Keratinocyte (primary cell): ENCODE results near the gene ZNF418. TPM values are rescaled to one million over a fixed set of nuclear protein-coding genes. Genes with fewer than 3 reads are reported as not detected.
A peak's percentile ranks its signal among the peaks of the same experiment; 100 is the strongest.

ENCODE experiments used
- DNase-seq: peaks from one replicate; pipeline ENCODE4 v3.0.0-alpha.2; 2011; ENCODE audit warnings: low read depth, missing footprints, low spot score
- FAIRE-seq: peaks from 2 replicates; lab custom pipeline; 2011; peaks lifted over from hg19 to GRCh38; lab: Jason Lieb, UNC
- H2AFZ ChIP-seq: 2 replicates; pipeline ENCODE4 v1.6.0; 2012; ENCODE audit warnings: low read length, control low read depth, inconsistent platforms; ENCODE audit not compliant: control insufficient read depth
- H3K27ac ChIP-seq: 2 replicates; pipeline ENCODE4 v1.5.1; 2011; ENCODE audit warnings: low read length; ENCODE audit not compliant: control insufficient read depth, insufficient read depth
- H3K27me3 ChIP-seq: 3 replicates; pipeline ENCODE4 v1.6.0; 2011; ENCODE audit warnings: low read length; ENCODE audit not compliant: control insufficient read depth, insufficient read depth; ENCODE audit errors: extremely low read depth
- H3K36me3 ChIP-seq, 2 experiments: 2 replicates in 1 of 2; 3 replicates in 1 of 2; pipeline ENCODE4 v1.5.1; 2011; ENCODE audit warnings: low read length in 2 of 2, mild to moderate bottlenecking in 1 of 2; ENCODE audit not compliant: control insufficient read depth in 2 of 2, insufficient read depth in 2 of 2; ENCODE audit errors: extremely low read depth in 1 of 2
- H3K4me1 ChIP-seq: 3 replicates; pipeline ENCODE4 v1.5.1; 2011; ENCODE audit warnings: low read length; ENCODE audit not compliant: control insufficient read depth, insufficient read depth; ENCODE audit errors: extremely low read depth
- H3K4me2 ChIP-seq: 3 replicates; pipeline ENCODE4 v1.6.0; 2011; ENCODE audit warnings: low read depth, low read length; ENCODE audit not compliant: control insufficient read depth, insufficient read depth; ENCODE audit errors: extremely low read depth
- H3K4me3 ChIP-seq, 3 experiments: fragments of 200-600 bp in 1 of 3; sonication (generic) in 1 of 3; 2 replicates in 2 of 3; 3 replicates in 1 of 3; pipeline ENCODE4 v1.5.1; 2011 to 2016; ENCODE audit warnings: low read length in 3 of 3, mild to moderate bottlenecking in 3 of 3, control low read depth in 2 of 3, inconsistent platforms in 1 of 3, low read depth in 1 of 3, mixed read lengths in 1 of 3, mixed run types in 1 of 3, moderate library complexity in 1 of 3; ENCODE audit not compliant: control insufficient read depth in 2 of 3, insufficient read depth in 2 of 3; ENCODE audit errors: extremely low read depth in 1 of 3
- H3K79me2 ChIP-seq: 2 replicates; pipeline ENCODE4 v1.6.0; 2012; ENCODE audit warnings: low read length; ENCODE audit not compliant: control insufficient read depth, insufficient read depth
- H3K9ac ChIP-seq: 3 replicates; pipeline ENCODE4 v1.6.0; 2011; ENCODE audit warnings: low read length; ENCODE audit not compliant: control insufficient read depth, insufficient read depth; ENCODE audit errors: extremely low read depth
- H3K9me1 ChIP-seq: 3 replicates; pipeline ENCODE4 v1.6.0; 2011; ENCODE audit warnings: low read length; ENCODE audit not compliant: control insufficient read depth, insufficient read depth; ENCODE audit errors: extremely low read depth
- H3K9me3 ChIP-seq: 2 replicates; pipeline ENCODE4 v1.5.1; 2012; ENCODE audit warnings: low read depth, low read length; ENCODE audit not compliant: control insufficient read depth
- H4K20me1 ChIP-seq: 3 replicates; pipeline ENCODE4 v1.6.0; 2011; ENCODE audit warnings: low read length; ENCODE audit not compliant: control insufficient read depth, insufficient read depth; ENCODE audit errors: extremely low read depth
- EZH2 ChIP-seq: IDR thresholded peaks from one replicate; pipeline ENCODE4 v1.6.1; 2012; ENCODE audit warnings: inconsistent platforms, mild to moderate bottlenecking, low read length, moderate library complexity
- dilution Hi-C: fragments of 300-500 bp; cut with MboI; formaldehyde crosslinking; loops from one replicate; pipeline ENCODE4 v1.7.0; 2020; ENCODE audit warnings: low sequenced_read_pairs; ENCODE audit not compliant: extremely low pct_ligation_motif_present
- polyA plus RNA-seq, 5 experiments: library from polyadenylated mRNA; depleted of rRNA in 3 of 5; stranded (reverse) in 3 of 5; stranded (forward) in 1 of 5; unstranded in 1 of 5; fragments of >200 nt; gene quantifications; 1 replicate in 1 of 5; 2 replicates in 3 of 5; 3 replicates in 1 of 5; pipeline versions ENCODE4 v1.2.1 to v1.2.3, GENCODE V29; 2011 to 2012; ENCODE audit warnings: missing spikeins in 2 of 5, low read depth in 1 of 5, low replicate concordance in 1 of 5
- TF ChIP-seq, protein P1 (sequence below), 3 experiments: IDR thresholded peaks in 1 of 3; conservative IDR thresholded peaks in 1 of 3; optimal IDR thresholded peaks in 1 of 3; 2 replicates in 2 of 3; 3 replicates in 1 of 3; pipeline versions ENCODE3 to v1.5.1; 2011; ENCODE audit warnings: low read length in 3 of 3, mild to moderate bottlenecking in 3 of 3, moderate library complexity in 2 of 3, control low read depth in 1 of 3, inconsistent platforms in 1 of 3; ENCODE audit not compliant: insufficient read depth in 2 of 3; ENCODE audit errors: extremely low read depth in 1 of 3

The ZNF418 gene
- polyA plus RNA-seq, 1 donor (not counting 4 experiments of a cell fraction or from before 2014, with no cell fraction given), result 2.9 TPM

DNA sequence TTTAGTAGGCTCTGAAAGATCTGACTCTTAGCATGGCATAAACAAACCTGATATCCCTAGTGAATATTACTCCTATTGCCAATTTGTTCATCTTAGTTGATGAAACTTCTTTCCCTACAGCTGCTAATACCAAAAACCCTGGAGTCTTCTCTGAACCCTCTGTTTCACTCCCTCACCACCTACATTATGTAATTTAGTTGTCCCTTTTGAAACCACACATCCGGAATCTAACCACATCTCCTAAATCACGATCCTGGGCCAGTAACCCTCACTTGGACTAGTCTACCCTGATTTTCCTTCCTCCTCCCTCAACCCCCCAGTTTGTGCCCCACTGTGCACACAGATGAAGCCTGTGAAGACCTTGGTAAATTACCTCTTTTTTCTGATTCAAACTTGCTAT, 11.1 kb upstream of the ZNF418 start:
- DNase-seq (no peak), FAIRE-seq (no peak)
- peaks cover 45% of the 10 kb centered on the region for H3K79me2 ChIP-seq

DNA sequence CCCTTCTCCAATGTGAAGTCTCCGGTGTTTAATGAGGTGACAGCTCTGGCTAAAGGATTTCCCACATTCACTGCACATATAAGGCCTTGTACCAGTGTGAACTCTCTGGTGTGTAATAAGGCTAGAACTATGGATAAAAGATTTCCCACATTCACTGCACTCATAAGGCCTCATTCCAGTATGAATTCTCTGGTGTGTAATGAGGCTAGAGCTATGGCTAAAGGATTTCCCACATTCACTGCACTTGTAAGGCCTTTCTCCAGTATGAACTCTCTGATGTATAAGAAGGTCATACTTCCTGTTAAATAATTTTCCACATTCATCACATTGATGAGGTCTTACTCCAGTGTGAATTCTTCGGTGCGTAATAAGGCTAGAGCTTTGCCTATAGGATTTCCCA, 6.4 kb upstream of the ZNF418 start:
- H3K4me1 ChIP-seq, result peaks cover 7% of the 10 kb centered on the region
- peaks cover 20 to 33% of the 10 kb centered on the region in 2 experiments for H3K36me3 ChIP-seq

More for the DNA sequence above, 11.1 kb upstream of the ZNF418 start:
- Histone ChIP-seq H3K4me3 (peak overlapping the region; percentile 82 to 90 (median 87)), H3K9me1 (no peaks in the 10 kb centered on the region), H3K9ac (peak overlapping the region; percentile 86), H4K20me1 (no peaks in the 10 kb centered on the region), H3K27ac (no peak overlapping the region), H3K4me2 (peak overlapping the region; percentile 89), H3K36me3 (peaks cover 13 to 28% of the 10 kb centered on the region in 2 experiments), H3K27me3 (no peaks in the 10 kb centered on the region), H2AFZ (no peak overlapping the region), H3K4me1 (peaks cover 10% of the 10 kb centered on the region), H3K9me3 (peaks cover 10% of the 10 kb centered on the region)
- dilution Hi-C loops, result no loop called here
- TF ChIP-seq, protein P1, sequence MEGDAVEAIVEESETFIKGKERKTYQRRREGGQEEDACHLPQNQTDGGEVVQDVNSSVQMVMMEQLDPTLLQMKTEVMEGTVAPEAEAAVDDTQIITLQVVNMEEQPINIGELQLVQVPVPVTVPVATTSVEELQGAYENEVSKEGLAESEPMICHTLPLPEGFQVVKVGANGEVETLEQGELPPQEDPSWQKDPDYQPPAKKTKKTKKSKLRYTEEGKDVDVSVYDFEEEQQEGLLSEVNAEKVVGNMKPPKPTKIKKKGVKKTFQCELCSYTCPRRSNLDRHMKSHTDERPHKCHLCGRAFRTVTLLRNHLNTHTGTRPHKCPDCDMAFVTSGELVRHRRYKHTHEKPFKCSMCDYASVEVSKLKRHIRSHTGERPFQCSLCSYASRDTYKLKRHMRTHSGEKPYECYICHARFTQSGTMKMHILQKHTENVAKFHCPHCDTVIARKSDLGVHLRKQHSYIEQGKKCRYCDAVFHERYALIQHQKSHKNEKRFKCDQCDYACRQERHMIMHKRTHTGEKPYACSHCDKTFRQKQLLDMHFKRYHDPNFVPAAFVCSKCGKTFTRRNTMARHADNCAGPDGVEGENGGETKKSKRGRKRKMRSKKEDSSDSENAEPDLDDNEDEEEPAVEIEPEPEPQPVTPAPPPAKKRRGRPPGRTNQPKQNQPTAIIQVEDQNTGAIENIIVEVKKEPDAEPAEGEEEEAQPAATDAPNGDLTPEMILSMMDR (optimal IDR thresholded peaks at IDR 0.05 in 1 of 3, IDR thresholded peaks at IDR 0.05 in 1 of 3, conservative IDR thresholded peaks at IDR 0.05 in 1 of 3; ENCODE audit: extremely low read depth in 1 of 3, insufficient read depth in 2 of 3, low read length in 3 of 3), result no peak

More for the DNA sequence above, 6.4 kb upstream of the ZNF418 start:
- Histone ChIP-seq H2AFZ (no peak overlapping the region), H3K9me1 (no peaks in the 10 kb centered on the region), H3K9me3 (peaks cover 8% of the 10 kb centered on the region), H3K9ac (no peak overlapping the region), H3K27me3 (no peaks in the 10 kb centered on the region), H3K4me2 (no peak overlapping the region), H3K27ac (no peak overlapping the region), H3K79me2 (peaks cover 36% of the 10 kb centered on the region), H3K4me3 (no peak overlapping the region), H4K20me1 (no peaks in the 10 kb centered on the region)
- TF ChIP-seq EZH2, result no peak
- TF ChIP-seq, protein P1 (optimal IDR thresholded peaks at IDR 0.05 in 1 of 3, IDR thresholded peaks at IDR 0.05 in 1 of 3, conservative IDR thresholded peaks at IDR 0.05 in 1 of 3; ENCODE audit: extremely low read depth in 1 of 3, insufficient read depth in 2 of 3, low read length in 3 of 3), result no peak
- no peak for FAIRE-seq
- no peak for DNase-seq
- dilution Hi-C loops, result no loop called here
